T-helper 9 cell (primary cell): Measurements from ENCODE around the gene KCNK18.
A peak's percentile ranks its signal among the peaks of the same experiment; 100 is the strongest.
"Not testable (repeated sequence)": the region's sequence is repeated elsewhere in the genome, so short reads cannot be mapped to it uniquely, and the experiment has no call there.

Source experiments
- DNase-seq: peaks from one replicate; pipeline ENCODE4 v3.0.0-alpha.2; 2020

KCNK18 gene

GRCh38 chr10:117174439-117175214 is 22.7 kb upstream of the KCNK18 start:
- peak; percentile 73 for DNase-seq

GRCh38 chr10:117175215-117175900 is 21.9 kb upstream of the KCNK18 start:
- no peak for DNase-seq

GRCh38 chr10:117175901-117176534 is 21.3 kb upstream of the KCNK18 start:
- peak; percentile 67 for DNase-seq

DNA sequence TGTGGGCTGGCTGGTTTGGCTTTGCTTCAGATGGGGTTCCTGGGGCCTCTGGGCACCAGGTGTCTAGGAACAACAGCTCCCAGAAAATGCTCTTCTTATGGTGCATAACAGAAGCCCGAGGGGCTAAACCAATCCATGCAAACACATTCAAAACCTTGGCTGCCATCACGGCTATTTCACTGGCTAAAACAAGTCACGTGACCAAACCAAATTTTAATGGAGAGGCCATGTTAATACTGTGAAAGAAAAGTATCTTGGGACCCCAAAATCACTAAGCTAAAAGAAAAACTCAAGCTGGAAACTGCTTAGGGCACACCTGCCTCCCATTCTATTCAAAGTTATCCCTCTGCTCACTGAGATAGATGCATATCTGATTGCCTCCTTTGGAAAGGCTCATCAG is 19.1 kb upstream of the KCNK18 start:
- no peak for DNase-seq

DNA sequence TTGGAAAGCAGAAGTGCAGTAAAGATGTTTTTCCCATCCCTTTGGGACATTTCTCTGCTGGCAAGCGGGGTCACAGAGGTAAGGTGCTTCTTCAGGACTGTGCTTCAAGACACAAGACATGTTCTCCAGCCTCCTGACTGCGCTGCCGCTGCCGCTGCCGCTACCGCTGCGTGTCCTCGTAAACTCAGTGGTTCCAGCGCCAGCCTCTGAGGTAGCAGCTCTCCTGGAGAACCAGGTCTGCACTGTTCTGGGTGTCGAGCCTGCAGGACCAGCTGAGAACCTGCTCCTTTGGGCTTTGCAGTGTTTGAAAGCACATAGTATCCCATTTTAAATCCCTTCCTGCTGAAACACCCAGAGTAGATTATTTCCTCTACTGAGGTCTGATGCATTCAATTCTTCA is 13.0 kb upstream of the KCNK18 start:
- no peak for DNase-seq

DNA sequence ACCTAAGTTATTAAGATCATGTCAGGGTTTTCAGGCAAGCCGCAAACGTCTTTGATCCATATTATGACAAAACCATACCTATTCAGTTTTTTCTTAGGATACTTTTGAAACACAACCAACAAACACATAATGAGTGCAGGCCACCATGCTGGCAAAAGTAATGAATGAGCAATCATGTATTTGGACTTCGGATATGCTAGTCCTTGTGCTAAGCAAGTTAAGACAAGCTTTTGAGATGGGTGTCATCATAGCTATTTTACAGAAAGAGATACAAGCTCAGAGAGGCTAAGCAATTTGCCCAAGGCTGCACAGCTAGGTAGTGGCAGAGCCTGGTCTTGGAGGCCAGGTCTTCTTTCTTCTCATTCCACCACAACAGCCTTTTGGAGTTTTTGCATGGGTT is 12.5 kb upstream of the KCNK18 start:
- no peak for DNase-seq

- DNase-seq, result not testable (repeated sequence)
Measured at GRCh38 chr10:117185817-117186216, 11.5 kb upstream of the KCNK18 start.

DNA sequence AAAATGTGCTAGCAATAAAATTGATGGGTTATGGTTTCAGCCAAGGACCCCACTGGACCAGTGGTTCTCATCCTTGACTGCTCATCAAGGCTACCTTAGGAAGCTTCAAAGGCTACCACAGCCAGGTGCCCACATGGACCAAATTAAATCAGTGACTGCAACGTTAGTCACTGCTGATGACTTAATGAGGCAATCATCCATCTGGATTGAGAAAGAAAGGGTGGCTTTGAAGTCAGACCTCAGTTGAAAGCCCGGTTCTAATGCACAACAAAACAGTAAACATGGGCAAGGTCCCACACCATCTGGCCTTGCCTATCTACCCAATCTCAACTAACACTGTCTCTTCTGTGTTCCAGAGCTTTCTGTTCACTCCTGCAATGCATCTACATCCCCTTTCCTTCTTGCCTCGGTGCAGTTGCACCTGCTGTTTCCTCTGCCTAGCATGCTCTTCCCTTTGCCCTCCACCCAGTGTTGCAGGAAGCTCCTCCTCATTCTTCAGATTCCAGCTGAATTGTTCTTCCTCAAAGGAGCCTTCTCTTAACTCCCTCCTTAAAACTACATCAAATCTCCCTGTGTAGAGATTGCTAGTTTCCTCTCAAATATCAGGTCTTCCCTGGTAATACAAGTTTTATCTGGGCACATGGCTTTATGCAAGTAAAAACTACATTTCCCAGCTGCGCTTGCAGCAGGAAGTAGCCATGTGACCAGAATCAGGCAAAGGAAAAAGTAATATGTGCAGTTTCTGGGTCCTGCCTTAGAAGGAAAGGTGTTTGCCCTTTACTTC is 10.3 kb upstream of the KCNK18 start:
- no peak for DNase-seq

- no peak for DNase-seq
Measured at GRCh38 chr10:117188371-117188770, 8.9 kb upstream of the KCNK18 start.

DNA sequence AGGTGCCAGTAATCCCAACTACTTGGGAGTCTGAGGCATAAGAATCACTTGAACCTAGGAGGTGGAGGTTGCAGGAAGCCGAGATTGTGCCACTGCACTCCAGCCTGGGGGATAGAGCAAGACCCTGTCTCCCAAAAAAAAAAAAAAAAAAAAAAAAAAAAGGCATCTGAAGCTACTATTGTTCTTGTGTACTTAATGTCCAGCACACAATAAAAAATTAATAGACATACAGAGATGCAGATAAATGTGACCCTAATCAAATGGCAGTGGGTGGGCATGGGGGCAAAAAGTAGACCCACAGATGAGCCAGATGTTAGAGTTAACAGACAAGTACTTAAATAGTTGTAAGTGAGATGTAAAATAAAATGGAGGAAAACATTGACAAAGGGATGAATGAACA is 7.7 kb upstream of the KCNK18 start:
- DNase-seq, result no peak

DNA sequence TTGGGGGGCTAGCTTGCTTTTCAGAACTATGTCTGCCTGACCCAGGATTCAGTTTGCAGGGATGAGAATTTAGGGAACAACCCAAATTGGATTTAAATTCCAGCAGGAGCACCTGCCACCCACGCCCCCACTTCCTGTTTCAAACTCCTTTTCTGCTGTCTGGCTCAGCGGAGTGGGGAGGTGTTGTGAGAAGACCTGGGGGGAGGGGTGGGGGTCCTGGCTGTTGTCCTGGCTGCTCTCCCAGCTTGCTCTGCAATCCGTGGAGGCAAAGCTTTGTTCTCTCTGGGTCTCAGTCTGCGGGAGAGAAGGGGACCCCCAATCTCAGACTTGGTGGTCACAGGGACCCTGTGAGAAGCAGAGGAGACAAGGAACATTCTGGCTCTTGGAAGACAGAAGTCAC is 799 bp downstream of the KCNK18 start:
- no peak for DNase-seq

GRCh38 chr10:117201826-117202225 is 4.5 kb downstream of the KCNK18 start:
- DNase-seq, result no peak

- no peak for DNase-seq
Measured at GRCh38 chr10:117204316-117204715, 7.0 kb downstream of the KCNK18 start.

- no peak for DNase-seq
Measured at GRCh38 chr10:117212176-117212575, 14.9 kb downstream of the KCNK18 start.

DNA sequence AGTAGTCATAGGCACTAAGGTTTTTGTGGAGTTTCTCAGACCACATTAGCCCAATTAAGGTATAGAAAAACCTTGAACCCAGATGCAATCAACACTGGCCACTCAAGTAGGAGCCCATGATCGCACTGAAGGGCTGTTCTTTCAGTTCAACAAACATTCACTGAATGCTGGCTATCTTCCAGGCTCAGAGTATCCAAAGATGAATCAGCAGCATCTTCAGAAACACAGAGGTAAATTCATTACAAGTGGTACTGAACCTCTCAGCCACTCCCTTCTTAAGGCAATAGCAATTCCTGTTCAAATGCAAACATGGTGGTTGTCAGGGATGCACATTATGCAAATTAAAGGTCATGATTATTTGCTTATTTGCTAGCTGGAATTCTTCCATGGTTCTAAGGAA is 17.1 kb downstream of the KCNK18 start:
- no peak for DNase-seq

GRCh38 chr10:117215079-117215478 is 17.8 kb downstream of the KCNK18 start:
- no peak for DNase-seq

GRCh38 chr10:117216028-117216427 is 18.7 kb downstream of the KCNK18 start:
- no peak for DNase-seq

GRCh38 chr10:117216611-117217195 is 19.4 kb downstream of the KCNK18 start:
- peak; percentile 62 for DNase-seq

- DNase-seq, result no peak
Measured at GRCh38 chr10:117217196-117217761, 20.0 kb downstream of the KCNK18 start.

GRCh38 chr10:117218654-117219053 is 21.4 kb downstream of the KCNK18 start:
- no peak for DNase-seq

DNA sequence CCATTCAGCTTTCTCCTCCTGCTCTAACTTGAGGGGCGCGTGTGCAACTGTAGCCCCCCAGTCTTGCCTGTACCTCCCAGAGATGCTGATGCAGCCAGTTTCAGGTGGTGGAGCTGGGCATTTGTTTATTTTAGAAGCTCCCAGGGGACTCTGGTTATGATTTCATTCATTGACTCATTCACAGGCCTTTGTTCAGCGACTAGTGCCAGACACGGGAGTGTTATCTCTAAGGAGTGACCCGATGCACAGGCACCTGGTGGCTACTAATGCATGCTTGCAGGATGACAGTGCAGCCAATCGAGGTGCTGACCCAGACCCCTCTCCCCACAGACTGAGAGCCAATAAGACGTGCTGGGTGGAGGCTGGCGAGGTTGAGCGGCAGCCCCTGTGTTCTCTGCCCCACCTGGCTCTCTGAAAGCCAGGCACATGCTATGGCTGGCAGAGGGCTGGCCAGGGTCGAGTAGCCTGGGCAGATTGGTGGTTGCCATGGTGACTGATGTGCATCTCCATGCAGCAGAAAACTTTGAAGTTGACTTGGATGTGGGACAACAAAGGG is 23.9 kb downstream of the KCNK18 start:
- no peak for DNase-seq

DNA sequence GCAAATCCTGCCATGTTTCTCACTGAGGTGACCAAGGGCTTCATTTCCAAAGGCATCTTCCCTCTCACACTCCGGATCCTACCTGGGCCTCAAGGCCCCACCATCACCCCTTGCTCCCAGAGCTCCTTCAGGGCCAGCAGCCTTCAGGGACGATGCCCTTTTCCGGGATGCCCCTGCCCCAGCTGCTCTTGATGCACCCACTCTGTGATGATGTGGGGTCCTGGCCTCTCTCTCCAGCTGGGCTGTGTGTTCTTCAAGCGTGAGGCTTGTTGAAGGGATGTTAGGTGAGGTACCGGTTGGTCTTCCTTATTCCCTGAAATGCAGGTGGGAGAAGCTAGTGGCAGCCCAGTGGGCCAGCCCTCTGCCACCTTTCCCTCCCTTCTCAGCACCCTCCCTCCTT is 25.3 kb downstream of the KCNK18 start:
- no peak for DNase-seq
